Type B pancreatic cell (in vitro differentiated cells): Measurements from ENCODE around the gene CSTA. TPM values are rescaled to one million over a fixed set of nuclear protein-coding genes. Genes with fewer than 3 reads are reported as not detected.

Experiments
- DNase-seq: peaks from one replicate; pipeline ENCODE4 v3.0.0; 2021; ENCODE audit warnings: mixed read lengths; ENCODE audit not compliant: unreplicated experiment; ENCODE audit errors: extremely low spot score
- H3K27ac Mint-ChIP-seq: 2 replicates; pipeline ENCODE4 v1.8.0; 2021; ENCODE audit warnings: mild to moderate bottlenecking, mixed read lengths
- H3K27me3 Mint-ChIP-seq: 2 replicates; pipeline ENCODE4 v1.8.0; 2021; ENCODE audit warnings: mixed read lengths
- H3K36me3 Mint-ChIP-seq: 2 replicates; pipeline ENCODE4 v1.8.0; 2021; ENCODE audit warnings: mixed read lengths
- H3K4me1 Mint-ChIP-seq: one replicate; pipeline ENCODE4 v1.8.0; 2021; ENCODE audit warnings: mixed read lengths; ENCODE audit not compliant: unreplicated experiment
- H3K4me3 Mint-ChIP-seq: 2 replicates; pipeline ENCODE4 v1.8.0; 2021; ENCODE audit warnings: mild to moderate bottlenecking, mixed read lengths
- H3K9me3 Mint-ChIP-seq: 2 replicates; pipeline ENCODE4 v1.8.0; 2021; ENCODE audit warnings: mixed read lengths
- CTCF ChIP-seq: fragments of 200-600 bp; sonication (generic); conservative IDR thresholded peaks from 2 replicates; pipeline ENCODE4 v1.5.0; 2021; ENCODE audit warnings: antibody characterized with exemption, mild to moderate bottlenecking
- total RNA-seq: library from RNA; stranded (reverse); gene quantifications from 2 replicates; pipeline ENCODE4 v1.2.1, GENCODE V29; 2021; ENCODE audit warnings: low replicate concordance

The CSTA gene
- total RNA-seq, 1 donor from 2014 or later: 39.5 TPM

- TF ChIP-seq CTCF: no peak
- Mint-ChIP-seq H3K27me3 (no peaks in the 10 kb centered on the region), H3K4me1 (peaks cover 7% of the 10 kb centered on the region), H3K36me3 (peaks cover 14% of the 10 kb centered on the region), H3K4me3 (no peak overlapping the region), H3K27ac (no peak overlapping the region), H3K9me3 (no peaks in the 10 kb centered on the region)
- no peak for DNase-seq
Observed at GRCh38 chr3:122389892-122390291, 64.8 kb downstream of the CSTA start.

GRCh38 chr3:122390665-122391064 lies 65.6 kb downstream of the CSTA start:
- H3K27me3 Mint-ChIP-seq: no peaks in the 10 kb centered on the region
- H3K4me1 Mint-ChIP-seq: peaks cover 7% of the 10 kb centered on the region
- no peak overlapping the region for H3K27ac Mint-ChIP-seq
- H3K9me3 Mint-ChIP-seq: no peaks in the 10 kb centered on the region
- peaks cover 16% of the 10 kb centered on the region for H3K36me3 Mint-ChIP-seq
- H3K4me3 Mint-ChIP-seq: no peak overlapping the region
- DNase-seq: no peak
- no peak for TF ChIP-seq CTCF

Other genes with a start within 250 kb of the CSTA start
- gene CASR, start 141.6 kb upstream of the CSTA start, total RNA-seq: 0.87 and 4.4 TPM in 2 replicates
- 39.8 and 44.9 TPM in 2 replicates for gene MIX23, start 58.0 kb downstream of the CSTA start, total RNA-seq
- gene FAM162A, start 58.9 kb downstream of the CSTA start, total RNA-seq: 68.8 and 230 TPM in 2 replicates
- 6.2 and 8.2 TPM in 2 replicates for gene WDR5B, start 90.8 kb downstream of the CSTA start, total RNA-seq
- gene KPNA1, start 189.7 kb downstream of the CSTA start, total RNA-seq: 63.9 and 67.7 TPM in 2 replicates
- 11.1 and 23.0 TPM in 2 replicates for gene PARP9, start 239.1 kb downstream of the CSTA start, total RNA-seq
- gene DTX3L, start 239.1 kb downstream of the CSTA start, total RNA-seq: 17.3 and 34.9 TPM in 2 replicates